ENCODE data around the gene TSHZ2.

TSHZ2 gene

GRCh38 chr20:53072923-53073579 is 100.9 kb downstream of the TSHZ2 start:
- POLR2A ChIA-PET = no interaction called here
- H3K27ac ChIP-seq (ENCODE audit: insufficient read depth in 1 of 2, low read depth in 1 of 2, low read length in 2 of 2, poor library complexity in 1 of 2, severe bottlenecking in 2 of 2) = no peak overlapping the region
- no peaks in the 10 kb centered on the region for H3K9me3 ChIP-seq (ENCODE audit: control extremely low read depth in 1 of 5, control insufficient read depth in 4 of 5, insufficient read depth in 2 of 5, low read depth in 1 of 5, low read length in 4 of 5)
- H3K27me3 ChIP-seq (replicated peaks in 2 of 5; ENCODE audit: control insufficient read depth in 4 of 5, insufficient read depth in 5 of 5, low read length in 4 of 5) = peaks cover 0 to 14% (median 6%) of the 10 kb centered on the region in 5 experiments
- no peaks in the 10 kb centered on the region for H3K36me3 ChIP-seq (ENCODE audit: control insufficient read depth in 4 of 4, insufficient read depth in 4 of 4, low read length in 3 of 4)
- CTCF ChIA-PET = no interaction called here
- no peaks in the 10 kb centered on the region for H3K4me1 ChIP-seq (ENCODE audit: control extremely low read depth in 1 of 4, control insufficient read depth in 4 of 4, insufficient read depth in 4 of 4, low read length in 3 of 4)
- 93% methylated on average over 1 of the region's 1 CpG for WGBS (ENCODE audit: insufficient coverage)
- DNase-seq = no peak
- no peak overlapping the region for H3K4me3 ChIP-seq (ENCODE audit: control insufficient read depth in 1 of 7, extremely low read depth in 1 of 7, insufficient read depth in 4 of 7, low read depth in 2 of 7, low read length in 6 of 7)

GRCh38 chr20:53073636-53074415 is 101.7 kb downstream of the TSHZ2 start:
- H3K4me3 ChIP-seq (ENCODE audit: control insufficient read depth in 1 of 7, extremely low read depth in 1 of 7, insufficient read depth in 4 of 7, low read depth in 2 of 7, low read length in 6 of 7) = no peak overlapping the region
- POLR2A ChIA-PET = no interaction called here
- DNase-seq = no peak
- H3K36me3 ChIP-seq (ENCODE audit: control insufficient read depth in 4 of 4, insufficient read depth in 4 of 4, low read length in 3 of 4) = no peaks in the 10 kb centered on the region
- no peaks in the 10 kb centered on the region for H3K4me1 ChIP-seq (ENCODE audit: control extremely low read depth in 1 of 4, control insufficient read depth in 4 of 4, insufficient read depth in 4 of 4, low read length in 3 of 4)
- H3K27me3 ChIP-seq (replicated peaks in 2 of 5; ENCODE audit: control insufficient read depth in 4 of 5, insufficient read depth in 5 of 5, low read length in 4 of 5) = peaks cover 0 to 10% (median 6%) of the 10 kb centered on the region in 5 experiments
- CTCF ChIA-PET = no interaction called here
- no peak overlapping the region for H3K27ac ChIP-seq (ENCODE audit: insufficient read depth in 1 of 2, low read depth in 1 of 2, low read length in 2 of 2, poor library complexity in 1 of 2, severe bottlenecking in 2 of 2)
- WGBS (ENCODE audit: insufficient coverage) = 100% methylated on average over 1 of the region's 4 CpGs
- H3K9me3 ChIP-seq (ENCODE audit: control extremely low read depth in 1 of 5, control insufficient read depth in 4 of 5, insufficient read depth in 2 of 5, low read depth in 1 of 5, low read length in 4 of 5) = no peaks in the 10 kb centered on the region

- DNase-seq = no peak
- Histone ChIP-seq H3K4me1 (ENCODE audit: control extremely low read depth in 1 of 4, control insufficient read depth in 4 of 4, insufficient read depth in 4 of 4, low read length in 3 of 4) (no peaks in the 10 kb centered on the region), H3K4me3 (ENCODE audit: control insufficient read depth in 1 of 7, extremely low read depth in 1 of 7, insufficient read depth in 4 of 7, low read depth in 2 of 7, low read length in 6 of 7) (no peak overlapping the region), H3K9me3 (ENCODE audit: control extremely low read depth in 1 of 5, control insufficient read depth in 4 of 5, insufficient read depth in 2 of 5, low read depth in 1 of 5, low read length in 4 of 5) (no peaks in the 10 kb centered on the region), H3K36me3 (ENCODE audit: control insufficient read depth in 4 of 4, insufficient read depth in 4 of 4, low read length in 3 of 4) (no peaks in the 10 kb centered on the region), H3K27me3 (replicated peaks in 2 of 5; ENCODE audit: control insufficient read depth in 4 of 5, insufficient read depth in 5 of 5, low read length in 4 of 5) (peaks cover 0 to 7% (median 6%) of the 10 kb centered on the region in 5 experiments), H3K27ac (ENCODE audit: insufficient read depth in 1 of 2, low read depth in 1 of 2, low read length in 2 of 2, poor library complexity in 1 of 2, severe bottlenecking in 2 of 2) (no peak overlapping the region)
- POLR2A ChIA-PET = no interaction called here
- CTCF ChIA-PET = no interaction called here
- WGBS (ENCODE audit: insufficient coverage) = 94% methylated on average over 2 of the region's 4 CpGs
These were observed 102.7 kb downstream of the TSHZ2 start for GRCh38 chr20:53074811-53075314.

GRCh38 chr20:53076668-53077067 is 104.5 kb downstream of the TSHZ2 start:
- 93% methylated on average over 3 of the region's 3 CpGs for WGBS (ENCODE audit: insufficient coverage)
- CTCF ChIA-PET = no interaction called here
- POLR2A ChIA-PET = no interaction called here
- no peaks in the 10 kb centered on the region for H3K36me3 ChIP-seq (ENCODE audit: control insufficient read depth in 4 of 4, insufficient read depth in 4 of 4, low read length in 3 of 4)
- H3K4me1 ChIP-seq (ENCODE audit: control extremely low read depth in 1 of 4, control insufficient read depth in 4 of 4, insufficient read depth in 4 of 4, low read length in 3 of 4) = no peaks in the 10 kb centered on the region
- no peak overlapping the region for H3K4me3 ChIP-seq (ENCODE audit: control insufficient read depth in 1 of 7, extremely low read depth in 1 of 7, insufficient read depth in 4 of 7, low read depth in 2 of 7, low read length in 6 of 7)
- peaks cover 0 to 2% (median 0%) of the 10 kb centered on the region in 5 experiments for H3K27me3 ChIP-seq (replicated peaks in 2 of 5; ENCODE audit: control insufficient read depth in 4 of 5, insufficient read depth in 5 of 5, low read length in 4 of 5)
- no peaks in the 10 kb centered on the region for H3K9me3 ChIP-seq (ENCODE audit: control extremely low read depth in 1 of 5, control insufficient read depth in 4 of 5, insufficient read depth in 2 of 5, low read depth in 1 of 5, low read length in 4 of 5)
- no peak for DNase-seq
- H3K27ac ChIP-seq (ENCODE audit: insufficient read depth in 1 of 2, low read depth in 1 of 2, low read length in 2 of 2, poor library complexity in 1 of 2, severe bottlenecking in 2 of 2) = no peak overlapping the region

- Histone ChIP-seq H3K27me3 (replicated peaks in 2 of 5; ENCODE audit: control insufficient read depth in 4 of 5, insufficient read depth in 5 of 5, low read length in 4 of 5) (no peaks in the 10 kb centered on the region), H3K27ac (ENCODE audit: insufficient read depth in 1 of 2, low read depth in 1 of 2, low read length in 2 of 2, poor library complexity in 1 of 2, severe bottlenecking in 2 of 2) (no peak overlapping the region), H3K36me3 (ENCODE audit: control insufficient read depth in 4 of 4, insufficient read depth in 4 of 4, low read length in 3 of 4) (no peaks in the 10 kb centered on the region), H3K4me3 (ENCODE audit: control insufficient read depth in 1 of 7, extremely low read depth in 1 of 7, insufficient read depth in 4 of 7, low read depth in 2 of 7, low read length in 6 of 7) (no peak overlapping the region), H3K9me3 (ENCODE audit: control extremely low read depth in 1 of 5, control insufficient read depth in 4 of 5, insufficient read depth in 2 of 5, low read depth in 1 of 5, low read length in 4 of 5) (no peaks in the 10 kb centered on the region), H3K4me1 (ENCODE audit: control extremely low read depth in 1 of 4, control insufficient read depth in 4 of 4, insufficient read depth in 4 of 4, low read length in 3 of 4) (no peaks in the 10 kb centered on the region)
- ChIA-PET CTCF (no interaction called here), POLR2A (no interaction called here)
- DNase-seq = no peak
- WGBS (ENCODE audit: insufficient coverage) = 75% methylated on average over 8 of the region's 8 CpGs
These were observed 105.4 kb downstream of the TSHZ2 start for GRCh38 chr20:53077373-53078205.

- no peak for DNase-seq
- Histone ChIP-seq H3K4me3 (ENCODE audit: control insufficient read depth in 1 of 7, extremely low read depth in 1 of 7, insufficient read depth in 4 of 7, low read depth in 2 of 7, low read length in 6 of 7) (no peak overlapping the region), H3K9me3 (ENCODE audit: control extremely low read depth in 1 of 5, control insufficient read depth in 4 of 5, insufficient read depth in 2 of 5, low read depth in 1 of 5, low read length in 4 of 5) (no peaks in the 10 kb centered on the region), H3K36me3 (ENCODE audit: control insufficient read depth in 4 of 4, insufficient read depth in 4 of 4, low read length in 3 of 4) (no peaks in the 10 kb centered on the region), H3K27ac (ENCODE audit: insufficient read depth in 1 of 2, low read depth in 1 of 2, low read length in 2 of 2, poor library complexity in 1 of 2, severe bottlenecking in 2 of 2) (no peak overlapping the region), H3K4me1 (ENCODE audit: control extremely low read depth in 1 of 4, control insufficient read depth in 4 of 4, insufficient read depth in 4 of 4, low read length in 3 of 4) (no peaks in the 10 kb centered on the region), H3K27me3 (replicated peaks in 2 of 5; ENCODE audit: control insufficient read depth in 4 of 5, insufficient read depth in 5 of 5, low read length in 4 of 5) (no peaks in the 10 kb centered on the region)
- CTCF ChIA-PET = no interaction called here
- 100% methylated on average over 2 of the region's 4 CpGs for WGBS (ENCODE audit: insufficient coverage)
- POLR2A ChIA-PET = no interaction called here
These were observed 106.6 kb downstream of the TSHZ2 start for GRCh38 chr20:53078761-53079160.

- WGBS (ENCODE audit: insufficient coverage) = 100% methylated on average over 5 of the region's 6 CpGs
- CTCF ChIA-PET = no interaction called here
- Histone ChIP-seq H3K4me3 (ENCODE audit: control insufficient read depth in 1 of 7, extremely low read depth in 1 of 7, insufficient read depth in 4 of 7, low read depth in 2 of 7, low read length in 6 of 7) (no peak overlapping the region), H3K4me1 (ENCODE audit: control extremely low read depth in 1 of 4, control insufficient read depth in 4 of 4, insufficient read depth in 4 of 4, low read length in 3 of 4) (no peaks in the 10 kb centered on the region), H3K27ac (ENCODE audit: insufficient read depth in 1 of 2, low read depth in 1 of 2, low read length in 2 of 2, poor library complexity in 1 of 2, severe bottlenecking in 2 of 2) (no peak overlapping the region), H3K9me3 (ENCODE audit: control extremely low read depth in 1 of 5, control insufficient read depth in 4 of 5, insufficient read depth in 2 of 5, low read depth in 1 of 5, low read length in 4 of 5) (no peaks in the 10 kb centered on the region), H3K36me3 (ENCODE audit: control insufficient read depth in 4 of 4, insufficient read depth in 4 of 4, low read length in 3 of 4) (no peaks in the 10 kb centered on the region), H3K27me3 (replicated peaks in 2 of 5; ENCODE audit: control insufficient read depth in 4 of 5, insufficient read depth in 5 of 5, low read length in 4 of 5) (no peaks in the 10 kb centered on the region)
- POLR2A ChIA-PET = no interaction called here
- DNase-seq = no peak
These were observed 107.1 kb downstream of the TSHZ2 start for GRCh38 chr20:53079261-53079691.
